HG03095 (cell line): Measurements from ENCODE around the gene UROC1.

Source experiments
- ATAC-seq: cut with Tn5 transposase; IDR thresholded peaks from one replicate; pipeline ENCODE4 v1.9.1; 2021; ENCODE audit warnings: moderate library complexity; ENCODE audit not compliant: unreplicated experiment

The UROC1 gene

GRCh38 chr3:126497956-126498355 lies 19.6 kb downstream of the UROC1 start:
- no peak for ATAC-seq

- no peak for ATAC-seq
These were observed 20.4 kb downstream of the UROC1 start for GRCh38 chr3:126496894-126497850.

- no peak for ATAC-seq
These were observed 21.8 kb downstream of the UROC1 start for GRCh38 chr3:126495786-126496185.

- ATAC-seq: no peak
These were observed 22.7 kb downstream of the UROC1 start for GRCh38 chr3:126494970-126495230.

GRCh38 chr3:126494204-126494969 lies 23.2 kb downstream of the UROC1 start:
- ATAC-seq: no peak

- ATAC-seq: no peak
These were observed 23.8 kb downstream of the UROC1 start for GRCh38 chr3:126493739-126494138.

- ATAC-seq: no peak
These were observed 24.5 kb downstream of the UROC1 start for GRCh38 chr3:126493051-126493450.

GRCh38 chr3:126491221-126492013 lies 26.2 kb downstream of the UROC1 start:
- ATAC-seq: no peak

- no peak for ATAC-seq
These were observed 27.0 kb downstream of the UROC1 start for GRCh38 chr3:126490619-126491018.

- ATAC-seq: no peak
These were observed 28.5 kb downstream of the UROC1 start for GRCh38 chr3:126488886-126489569.

GRCh38 chr3:126488185-126488584 lies 29.4 kb downstream of the UROC1 start:
- ATAC-seq: no peak

- no peak for ATAC-seq
These were observed 30.3 kb downstream of the UROC1 start for GRCh38 chr3:126487151-126487771.

GRCh38 chr3:126486360-126486847 lies 31.2 kb downstream of the UROC1 start:
- ATAC-seq: no peak

- ATAC-seq: no peak
These were observed 31.6 kb downstream of the UROC1 start for GRCh38 chr3:126485956-126486355.

GRCh38 chr3:126485176-126485897 lies 32.2 kb downstream of the UROC1 start:
- ATAC-seq: no peak

GRCh38 chr3:126484662-126485061 lies 32.9 kb downstream of the UROC1 start:
- no peak for ATAC-seq

GRCh38 chr3:126484148-126484547 lies 33.4 kb downstream of the UROC1 start:
- ATAC-seq: no peak

GRCh38 chr3:126483321-126483761 lies 34.2 kb downstream of the UROC1 start:
- no peak for ATAC-seq

GRCh38 chr3:126482503-126483255 lies 34.9 kb downstream of the UROC1 start:
- no peak for ATAC-seq
